Transverse colon (tissue), 4 donors: ENCODE measurements around the gene TBX1.

Source experiments
- POLR2A ChIP-seq: fragments of 450-650 bp; IDR thresholded peaks from one replicate; pipeline ENCODE4 v1.6.1; 2016; ENCODE audit warnings: antibody characterized with exemption, mild to moderate bottlenecking, moderate library complexity
- POLR2AphosphoS5 ChIP-seq, 3 donors: sonication (generic); formaldehyde crosslinking; IDR thresholded peaks; one replicate each; pipeline ENCODE4 v1.6.1; 2016; ENCODE audit warnings: antibody characterized with exemption in 3 of 3
- TF ChIP-seq, protein P1 (sequence below), 5 experiments: fragments of 200-600 bp in 3 of 5; fragments of 450-650 bp in 2 of 5; sonication (generic) in 3 of 5; IDR thresholded peaks; 1 replicate in 2 of 5; 2 replicates in 3 of 5; pipeline ENCODE4 v1.5.1; 2016 to 2017; ENCODE audit warnings: antibody characterized with exemption in 5 of 5, inconsistent platforms in 3 of 5, mild to moderate bottlenecking in 2 of 5, moderate library complexity in 1 of 5

DNA sequence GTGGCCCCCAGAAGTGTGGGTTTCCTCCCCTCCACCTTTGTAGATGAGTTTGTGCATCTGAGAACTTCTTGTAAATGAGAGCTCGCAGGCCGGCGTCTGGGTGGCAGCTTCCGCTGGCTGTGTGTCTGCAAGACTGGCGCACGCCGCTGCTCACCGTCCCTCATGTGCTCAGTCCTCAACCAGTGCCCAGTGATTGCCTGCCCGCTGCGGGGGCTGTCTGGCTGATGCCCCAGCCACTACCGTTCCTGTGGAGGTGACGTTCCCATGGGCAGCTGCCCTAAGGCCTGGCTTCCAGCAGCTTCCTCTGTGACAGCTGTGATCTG lies 8.8 kb downstream of the TBX1 start:
- TF ChIP-seq, protein P1, sequence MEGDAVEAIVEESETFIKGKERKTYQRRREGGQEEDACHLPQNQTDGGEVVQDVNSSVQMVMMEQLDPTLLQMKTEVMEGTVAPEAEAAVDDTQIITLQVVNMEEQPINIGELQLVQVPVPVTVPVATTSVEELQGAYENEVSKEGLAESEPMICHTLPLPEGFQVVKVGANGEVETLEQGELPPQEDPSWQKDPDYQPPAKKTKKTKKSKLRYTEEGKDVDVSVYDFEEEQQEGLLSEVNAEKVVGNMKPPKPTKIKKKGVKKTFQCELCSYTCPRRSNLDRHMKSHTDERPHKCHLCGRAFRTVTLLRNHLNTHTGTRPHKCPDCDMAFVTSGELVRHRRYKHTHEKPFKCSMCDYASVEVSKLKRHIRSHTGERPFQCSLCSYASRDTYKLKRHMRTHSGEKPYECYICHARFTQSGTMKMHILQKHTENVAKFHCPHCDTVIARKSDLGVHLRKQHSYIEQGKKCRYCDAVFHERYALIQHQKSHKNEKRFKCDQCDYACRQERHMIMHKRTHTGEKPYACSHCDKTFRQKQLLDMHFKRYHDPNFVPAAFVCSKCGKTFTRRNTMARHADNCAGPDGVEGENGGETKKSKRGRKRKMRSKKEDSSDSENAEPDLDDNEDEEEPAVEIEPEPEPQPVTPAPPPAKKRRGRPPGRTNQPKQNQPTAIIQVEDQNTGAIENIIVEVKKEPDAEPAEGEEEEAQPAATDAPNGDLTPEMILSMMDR (IDR thresholded peaks at IDR 0.05): no peak
- TF ChIP-seq POLR2A (no peak), POLR2AphosphoS5 (IDR thresholded peaks at IDR 0.05) (no peak)
